Measurements from ENCODE around the gene ANKRD23. TPM values are rescaled to one million over a fixed set of nuclear protein-coding genes. Genes with fewer than 3 reads are reported as not detected.

The ANKRD23 gene
- total RNA-seq, 1 donor from 2014 or later: 4.1 TPM

- DNase-seq (ENCODE audit: low spot score in 2 of 2) (no peak), FAIRE-seq (no peak)
These were observed 33.8 kb upstream of the ANKRD23 start for GRCh38 chr2:96877631-96878092.

- DNase-seq (ENCODE audit: low spot score in 2 of 2) (no peak), FAIRE-seq (no peak)
These were observed 33.2 kb upstream of the ANKRD23 start for GRCh38 chr2:96877042-96877451.

- DNase-seq (ENCODE audit: low spot score in 2 of 2) (no peak), FAIRE-seq (no peak)
These were observed 32.6 kb upstream of the ANKRD23 start for GRCh38 chr2:96876269-96877041.

- FAIRE-seq (no peak), DNase-seq (ENCODE audit: low spot score in 2 of 2) (no peak)
These were observed 31.9 kb upstream of the ANKRD23 start for GRCh38 chr2:96875498-96876268.

GRCh38 chr2:96874198-96874831 lies 30.5 kb upstream of the ANKRD23 start:
- FAIRE-seq: no peak
- no peak for DNase-seq (ENCODE audit: low spot score in 2 of 2)

GRCh38 chr2:96873651-96874096 lies 29.9 kb upstream of the ANKRD23 start:
- DNase-seq (ENCODE audit: low spot score in 2 of 2) (no peak), FAIRE-seq (no peak)

GRCh38 chr2:96872591-96873349 lies 28.9 kb upstream of the ANKRD23 start:
- DNase-seq (ENCODE audit: low spot score in 2 of 2) (no peak), FAIRE-seq (no peak)

- DNase-seq (ENCODE audit: low spot score in 2 of 2): peak in 1 of 2 donors; percentile 64
- no peak for FAIRE-seq
These were observed 26.9 kb upstream of the ANKRD23 start for GRCh38 chr2:96870626-96871255.

GRCh38 chr2:96869822-96870625 lies 26.2 kb upstream of the ANKRD23 start, which contains the start of gene SEMA4C:
Gene SEMA4C, minus strand, starts transcription at chr2:96870080. Its CDS starts 2,194 bp downstream, at chr2:96867886.
- FAIRE-seq (no peak), DNase-seq (ENCODE audit: low spot score in 2 of 2) (peak; percentile 88 to 91)

- DNase-seq (ENCODE audit: low spot score in 2 of 2): peak; percentile 71 to 83
- no peak for FAIRE-seq
These were observed 25.5 kb upstream of the ANKRD23 start for GRCh38 chr2:96869281-96869821.

GRCh38 chr2:96868555-96869280 lies 24.9 kb upstream of the ANKRD23 start:
- DNase-seq (ENCODE audit: low spot score in 2 of 2): peak; percentile 83 to 84
- no peak for FAIRE-seq

GRCh38 chr2:96867756-96868554 lies 24.1 kb upstream of the ANKRD23 start:
- DNase-seq (ENCODE audit: low spot score in 2 of 2) (no peak), FAIRE-seq (no peak)

- DNase-seq (ENCODE audit: low spot score in 2 of 2) (no peak), FAIRE-seq (no peak)
These were observed 23.4 kb upstream of the ANKRD23 start for GRCh38 chr2:96866986-96867755.

- no peak for DNase-seq (ENCODE audit: low spot score in 2 of 2)
These were observed 22.8 kb upstream of the ANKRD23 start for GRCh38 chr2:96866586-96866985.

GRCh38 chr2:96866149-96866548 lies 22.3 kb upstream of the ANKRD23 start:
- DNase-seq (ENCODE audit: low spot score in 2 of 2): no peak
- FAIRE-seq: no peak

More at GRCh38 chr2:96866586-96866985, 22.8 kb upstream of the ANKRD23 start:
- no peak for FAIRE-seq

GRCh38 chr2:96865654-96866053 lies 21.8 kb upstream of the ANKRD23 start:
- no peak for DNase-seq (ENCODE audit: low spot score in 2 of 2)

More at GRCh38 chr2:96865654-96866053, 21.8 kb upstream of the ANKRD23 start:
- FAIRE-seq: no peak
